Nephron progenitor cell (in vitro differentiated cells): ENCODE measurements around the gene HYLS1.

Source experiments
- DNase-seq: peaks from one replicate; pipeline ENCODE4 v3.0.0; 2021
- H3K27ac Mint-ChIP-seq: 2 replicates; pipeline ENCODE4 v1.8.0; 2021; ENCODE audit warnings: mild to moderate bottlenecking, moderate library complexity, mixed read lengths
- H3K27me3 Mint-ChIP-seq: 2 replicates; pipeline ENCODE4 v1.8.0; 2021; ENCODE audit warnings: mild to moderate bottlenecking, low read depth, mixed read lengths; ENCODE audit not compliant: poor library complexity
- H3K36me3 Mint-ChIP-seq: 2 replicates; pipeline ENCODE4 v1.8.0; 2021; ENCODE audit warnings: low read depth, mixed read lengths
- H3K4me1 Mint-ChIP-seq: 2 replicates; pipeline ENCODE4 v1.8.0; 2021; ENCODE audit warnings: mixed read lengths
- H3K4me3 Mint-ChIP-seq: 2 replicates; pipeline ENCODE4 v1.8.0; 2021; ENCODE audit warnings: mild to moderate bottlenecking, moderate library complexity, mixed read lengths
- H3K9me3 Mint-ChIP-seq: 2 replicates; pipeline ENCODE4 v1.8.0; 2021; ENCODE audit warnings: mild to moderate bottlenecking, moderate library complexity, mixed read lengths
- CTCF ChIP-seq: fragments of 200-600 bp; sonication (generic); IDR thresholded peaks from 2 replicates; pipeline ENCODE4 v1.5.0; 2021; ENCODE audit warnings: antibody characterized with exemption

HYLS1 gene

GRCh38 chr11:125871391-125872137 is 15.9 kb upstream of the HYLS1 start:
- Mint-ChIP-seq H3K27ac (no peak overlapping the region), H3K27me3 (peaks cover 18% of the 10 kb centered on the region), H3K4me3 (no peak overlapping the region), H3K9me3 (peaks cover 7% of the 10 kb centered on the region), H3K4me1 (peaks cover 6% of the 10 kb centered on the region), H3K36me3 (no peaks in the 10 kb centered on the region)
- TF ChIP-seq CTCF = peak; percentile 62
- peak; percentile 66 for DNase-seq

- no peaks in the 10 kb centered on the region for H3K36me3 Mint-ChIP-seq
- TF ChIP-seq CTCF = no peak
- peaks cover 22% of the 10 kb centered on the region for H3K27me3 Mint-ChIP-seq
- DNase-seq = no peak
- H3K9me3 Mint-ChIP-seq = peaks cover 7% of the 10 kb centered on the region
- no peak overlapping the region for H3K27ac Mint-ChIP-seq
- H3K4me1 Mint-ChIP-seq = peaks cover 6% of the 10 kb centered on the region
- H3K4me3 Mint-ChIP-seq = no peak overlapping the region
These were observed 15.4 kb upstream of the HYLS1 start for GRCh38 chr11:125872138-125872491.

GRCh38 chr11:125873881-125874555 is 13.4 kb upstream of the HYLS1 start:
- Mint-ChIP-seq H3K9me3 (peaks cover 7% of the 10 kb centered on the region), H3K27me3 (peaks cover 24% of the 10 kb centered on the region), H3K4me1 (peaks cover 6% of the 10 kb centered on the region), H3K27ac (no peak overlapping the region), H3K4me3 (peak overlapping the region; percentile 56), H3K36me3 (no peaks in the 10 kb centered on the region)
- DNase-seq = no peak
- no peak for TF ChIP-seq CTCF

- H3K9me3 Mint-ChIP-seq = peaks cover 7% of the 10 kb centered on the region
- H3K4me3 Mint-ChIP-seq = peak overlapping the region; percentile 56
- peaks cover 28% of the 10 kb centered on the region for H3K27me3 Mint-ChIP-seq
- no peaks in the 10 kb centered on the region for H3K36me3 Mint-ChIP-seq
- H3K27ac Mint-ChIP-seq = no peak overlapping the region
- peak; percentile 78 for TF ChIP-seq CTCF
- H3K4me1 Mint-ChIP-seq = peaks cover 6% of the 10 kb centered on the region
- DNase-seq = peak; percentile 71
These were observed 12.8 kb upstream of the HYLS1 start for GRCh38 chr11:125874556-125875124.

- Mint-ChIP-seq H3K36me3 (no peaks in the 10 kb centered on the region), H3K4me3 (no peak overlapping the region), H3K27me3 (peaks cover 40% of the 10 kb centered on the region), H3K9me3 (peaks cover 19% of the 10 kb centered on the region), H3K27ac (no peak overlapping the region), H3K4me1 (no peaks in the 10 kb centered on the region)
- no peak for DNase-seq
- no peak for TF ChIP-seq CTCF
These were observed 6.2 kb upstream of the HYLS1 start for GRCh38 chr11:125881291-125881690.
